Loucy (cell line): ENCODE results near the gene LRIG1.

Experiments used
- H2AFZ ChIP-seq: fragments of 200-600 bp; sonication (generic); 2 replicates; pipeline ENCODE4 v1.6.0; 2016; ENCODE audit warnings: antibody characterized with exemption, mild to moderate bottlenecking, low read length, moderate library complexity
- H3F3A ChIP-seq: fragments of 200-600 bp; 2 replicates; pipeline ENCODE4 v1.6.0; 2016; ENCODE audit warnings: antibody characterized with exemption, low read depth, mild to moderate bottlenecking
- H3K27me3 ChIP-seq: fragments of 200-600 bp; sonication (generic); 2 replicates; pipeline ENCODE4 v1.6.1; 2014; ENCODE audit warnings: low read length, mild to moderate bottlenecking; ENCODE audit not compliant: insufficient read depth, poor library complexity, severe bottlenecking
- H3K36me3 ChIP-seq: fragments of 200-600 bp; sonication (generic); 2 replicates; pipeline ENCODE4 v1.6.1; 2016; ENCODE audit warnings: low read length; ENCODE audit not compliant: insufficient read depth
- H3K4me1 ChIP-seq: fragments of 200-600 bp; sonication (generic); 2 replicates; pipeline ENCODE4 v1.5.1; 2014; ENCODE audit warnings: low read length, mild to moderate bottlenecking; ENCODE audit not compliant: insufficient read depth, poor library complexity, severe bottlenecking
- H3K4me2 ChIP-seq: fragments of 200-600 bp; sonication (generic); 2 replicates; pipeline ENCODE4 v1.6.0; 2014; ENCODE audit warnings: antibody characterized with exemption, low read length, low read depth, mild to moderate bottlenecking; ENCODE audit not compliant: poor library complexity, severe bottlenecking
- H3K4me3 ChIP-seq: fragments of 200-600 bp; sonication (generic); 2 replicates; pipeline ENCODE4 v1.5.1; 2014; ENCODE audit warnings: low read length, mild to moderate bottlenecking, mixed read lengths; ENCODE audit not compliant: poor library complexity, severe bottlenecking
- H3K79me2 ChIP-seq: fragments of 200-600 bp; sonication (generic); 2 replicates; pipeline ENCODE4 v1.6.1; 2014; ENCODE audit warnings: low read length; ENCODE audit not compliant: insufficient read depth
- H3K9ac ChIP-seq: fragments of 200-600 bp; sonication (generic); 2 replicates; pipeline ENCODE4 v1.6.0; 2014; ENCODE audit warnings: mild to moderate bottlenecking, low read depth, low read length, moderate library complexity; ENCODE audit not compliant: poor library complexity, severe bottlenecking
- H3K9me2 ChIP-seq: fragments of 200-600 bp; sonication (generic); replicated peaks from 2 replicates; pipeline ENCODE4 v1.6.1; 2016; ENCODE audit warnings: low read depth, low read length, mixed read lengths
- H3K9me3 ChIP-seq: fragments of 200-600 bp; sonication (generic); 2 replicates; pipeline ENCODE4 v1.6.1; 2014; ENCODE audit warnings: mild to moderate bottlenecking, antibody characterized with exemption, low read length, low read depth; ENCODE audit not compliant: insufficient read depth
- H4K20me1 ChIP-seq: fragments of 200-600 bp; sonication (generic); 2 replicates; pipeline ENCODE4 v1.6.0; 2014; ENCODE audit warnings: antibody characterized with exemption, low read length, mild to moderate bottlenecking; ENCODE audit not compliant: insufficient read depth, poor library complexity, severe bottlenecking
- EZH2phosphoT487 ChIP-seq: fragments of 200-600 bp; IDR thresholded peaks from 2 replicates; pipeline ENCODE4 v1.6.1; 2018; ENCODE audit warnings: antibody characterized with exemption, mild to moderate bottlenecking, moderate library complexity, borderline replicate concordance
- TF ChIP-seq, protein P1 (sequence below): fragments of 200-600 bp; sonication (generic); conservative IDR thresholded peaks from 2 replicates; pipeline ENCODE4 v1.5.1; 2014; ENCODE audit warnings: mild to moderate bottlenecking, antibody characterized with exemption, low read length

The LRIG1 gene

DNA sequence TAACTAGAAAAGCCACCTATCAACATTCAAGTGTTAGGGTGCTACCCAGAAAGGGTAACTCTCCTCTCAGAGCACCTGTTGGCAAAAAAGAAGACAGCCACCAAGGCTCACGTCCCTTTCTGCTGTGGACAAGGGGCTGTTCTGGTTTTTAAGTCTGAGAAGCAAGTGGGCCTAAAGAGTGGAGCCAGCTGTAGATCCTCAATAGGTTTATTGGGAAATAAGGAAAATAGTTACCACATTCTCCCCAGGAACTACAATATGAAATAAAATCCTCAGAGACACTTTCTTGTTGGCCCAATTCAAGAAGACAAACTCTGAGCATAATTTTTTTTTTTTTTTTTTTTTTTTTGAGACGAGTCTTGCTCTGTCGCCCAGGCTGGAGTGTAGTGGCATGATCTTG lies 35.8 kb downstream of the LRIG1 start:
- peaks cover 34% of the 10 kb centered on the region for H3K4me1 ChIP-seq
- H3K9me2 ChIP-seq, result no peaks in the 10 kb centered on the region
- H3K9me3 ChIP-seq, result no peaks in the 10 kb centered on the region
- no peak for TF ChIP-seq EZH2phosphoT487
- TF ChIP-seq, protein P1, sequence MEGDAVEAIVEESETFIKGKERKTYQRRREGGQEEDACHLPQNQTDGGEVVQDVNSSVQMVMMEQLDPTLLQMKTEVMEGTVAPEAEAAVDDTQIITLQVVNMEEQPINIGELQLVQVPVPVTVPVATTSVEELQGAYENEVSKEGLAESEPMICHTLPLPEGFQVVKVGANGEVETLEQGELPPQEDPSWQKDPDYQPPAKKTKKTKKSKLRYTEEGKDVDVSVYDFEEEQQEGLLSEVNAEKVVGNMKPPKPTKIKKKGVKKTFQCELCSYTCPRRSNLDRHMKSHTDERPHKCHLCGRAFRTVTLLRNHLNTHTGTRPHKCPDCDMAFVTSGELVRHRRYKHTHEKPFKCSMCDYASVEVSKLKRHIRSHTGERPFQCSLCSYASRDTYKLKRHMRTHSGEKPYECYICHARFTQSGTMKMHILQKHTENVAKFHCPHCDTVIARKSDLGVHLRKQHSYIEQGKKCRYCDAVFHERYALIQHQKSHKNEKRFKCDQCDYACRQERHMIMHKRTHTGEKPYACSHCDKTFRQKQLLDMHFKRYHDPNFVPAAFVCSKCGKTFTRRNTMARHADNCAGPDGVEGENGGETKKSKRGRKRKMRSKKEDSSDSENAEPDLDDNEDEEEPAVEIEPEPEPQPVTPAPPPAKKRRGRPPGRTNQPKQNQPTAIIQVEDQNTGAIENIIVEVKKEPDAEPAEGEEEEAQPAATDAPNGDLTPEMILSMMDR, result no peak
- H3K4me3 ChIP-seq, result no peak overlapping the region
- peaks cover 18% of the 10 kb centered on the region; the same call in 1 of the 2 replicates for H3K36me3 ChIP-seq
- no peak overlapping the region for H3K9ac ChIP-seq
- peaks cover 85% of the 10 kb centered on the region for H3K79me2 ChIP-seq
- H3F3A ChIP-seq, result no peaks in the 10 kb centered on the region
- H4K20me1 ChIP-seq, result peaks cover 25% of the 10 kb centered on the region
- no peaks in the 10 kb centered on the region for H3K27me3 ChIP-seq
- no peak overlapping the region for H3K4me2 ChIP-seq
- no peak overlapping the region for H2AFZ ChIP-seq

DNA sequence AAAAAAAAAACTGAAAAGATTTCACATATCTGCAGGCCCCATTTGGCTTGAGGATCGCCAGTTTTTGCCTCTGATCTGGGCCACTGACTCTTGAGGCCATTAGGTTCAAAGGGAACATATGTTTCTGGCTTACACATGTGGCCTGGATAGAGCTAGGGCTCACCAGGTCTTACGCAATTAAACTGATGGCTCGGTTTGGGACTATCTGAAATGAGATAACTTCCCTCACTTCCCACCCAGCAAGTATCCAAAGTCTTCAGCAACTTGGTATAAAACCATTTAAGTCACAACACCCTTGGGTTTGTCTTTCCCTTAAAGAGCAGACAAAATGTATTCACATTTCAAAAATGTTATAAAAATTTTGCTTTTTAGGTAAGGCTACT lies 36.3 kb downstream of the LRIG1 start:
- Histone ChIP-seq H3K4me1 (peaks cover 34% of the 10 kb centered on the region), H3K9ac (no peak overlapping the region), H2AFZ (no peak overlapping the region), H3K9me2 (no peaks in the 10 kb centered on the region), H3K9me3 (no peaks in the 10 kb centered on the region), H4K20me1 (peaks cover 22% of the 10 kb centered on the region), H3K79me2 (peaks cover 80% of the 10 kb centered on the region), H3K4me3 (no peak overlapping the region), H3K36me3 (peaks cover 19% of the 10 kb centered on the region; the same call in 1 of the 2 replicates), H3K27me3 (no peaks in the 10 kb centered on the region), H3K4me2 (no peak overlapping the region), H3F3A (no peaks in the 10 kb centered on the region)
- TF ChIP-seq, protein P1, result no peak
- no peak for TF ChIP-seq EZH2phosphoT487

DNA sequence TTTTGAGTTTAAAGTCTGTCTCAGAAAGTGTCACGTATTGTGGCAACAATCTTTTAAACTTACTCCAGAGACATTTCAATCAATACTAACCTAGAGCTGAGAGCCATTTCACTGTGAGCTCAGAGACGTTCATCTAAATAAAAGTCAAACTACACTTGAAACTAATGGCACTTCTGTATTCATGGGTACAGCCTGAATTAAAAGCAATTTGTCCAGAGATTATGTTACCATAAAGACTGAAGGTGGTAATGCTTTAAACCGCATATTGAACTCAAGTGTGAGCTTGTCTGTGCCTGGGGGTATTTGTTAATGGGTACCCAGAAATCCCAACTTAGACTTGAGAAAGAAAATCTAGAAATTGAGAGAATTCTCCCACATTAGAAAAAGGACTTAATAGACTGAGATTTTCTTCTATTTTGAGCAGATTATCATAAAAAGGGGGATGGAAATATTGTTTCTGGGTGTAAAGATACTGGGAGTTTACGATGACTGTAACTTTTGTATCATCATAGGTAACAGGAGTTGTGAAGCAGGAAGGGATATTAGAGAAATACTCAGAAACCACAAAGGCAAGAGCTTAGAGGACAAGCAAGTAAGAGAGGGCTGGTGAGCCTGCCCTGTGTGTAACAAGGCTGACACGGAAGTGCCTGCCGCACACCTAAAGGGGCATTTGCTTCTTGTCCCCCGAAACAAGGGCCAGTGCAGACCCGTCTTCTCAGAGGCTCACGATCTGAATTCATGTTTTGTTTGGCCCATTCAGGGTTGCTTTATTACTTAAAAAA lies 36.9 kb downstream of the LRIG1 start:
- no peaks in the 10 kb centered on the region for H3F3A ChIP-seq
- no peak overlapping the region for H2AFZ ChIP-seq
- H4K20me1 ChIP-seq, result peaks cover 20% of the 10 kb centered on the region
- no peaks in the 10 kb centered on the region for H3K9me3 ChIP-seq
- peaks cover 28% of the 10 kb centered on the region for H3K4me1 ChIP-seq
- no peaks in the 10 kb centered on the region for H3K9me2 ChIP-seq
- peaks cover 80% of the 10 kb centered on the region for H3K79me2 ChIP-seq
- no peak overlapping the region for H3K4me2 ChIP-seq
- H3K36me3 ChIP-seq, result peaks cover 25% of the 10 kb centered on the region; the same call in 1 of the 2 replicates
- H3K27me3 ChIP-seq, result no peaks in the 10 kb centered on the region
- TF ChIP-seq EZH2phosphoT487, result no peak
- TF ChIP-seq, protein P1, result no peak
- H3K9ac ChIP-seq, result no peak overlapping the region
- no peak overlapping the region for H3K4me3 ChIP-seq
